Brain microvascular endothelial cell (primary cell): Measurements from ENCODE around the gene BTBD6.

Source experiments
- DNase-seq: peaks from one replicate; pipeline ENCODE4 v3.0.0-alpha.2; 2020
- H3K27ac ChIP-seq: fragments of 250-450 bp; sonication (Bioruptor Pico); 2 replicates; pipeline ENCODE4 v1.5.1; 2020; ENCODE audit warnings: mild to moderate bottlenecking, moderate library complexity
- H3K27me3 ChIP-seq: fragments of 250-450 bp; sonication (Bioruptor Pico); replicated peaks from 2 replicates; pipeline ENCODE4 v1.5.1; 2020; ENCODE audit warnings: mild to moderate bottlenecking
- H3K36me3 ChIP-seq: fragments of 250-450 bp; sonication (Bioruptor Pico); replicated peaks from 2 replicates; pipeline ENCODE4 v1.5.1; 2020; ENCODE audit warnings: mild to moderate bottlenecking
- H3K4me3 ChIP-seq: 2 replicates; pipeline ENCODE4 v1.5.1; 2011; ENCODE audit warnings: low read depth, mild to moderate bottlenecking, control low read depth, low read length, moderate library complexity
- CTCF ChIP-seq: IDR thresholded peaks from 2 replicates; pipeline ENCODE4 v1.5.1; 2011; ENCODE audit warnings: low read depth, mild to moderate bottlenecking, moderate library complexity, low read length, control low read depth, inconsistent platforms; ENCODE audit errors: missing control alignments
- in situ Hi-C: cut with HindIII; loops from 2 replicates; pipeline ENCODE4 v1.10.0; 2017; ENCODE audit warnings: low sequenced_read_pairs, low pct_ligation_motif_present

The BTBD6 gene

GRCh38 chr14:105267820-105268548, 19.7 kb downstream of the BTBD6 start:
- DNase-seq = no peak
- no peaks in the 10 kb centered on the region for H3K36me3 ChIP-seq
- in situ Hi-C loops = no loop called here
- H3K4me3 ChIP-seq = no peak overlapping the region
- no peaks in the 10 kb centered on the region for H3K27me3 ChIP-seq
- TF ChIP-seq CTCF = no peak
- no peak overlapping the region for H3K27ac ChIP-seq

- Histone ChIP-seq H3K4me3 (no peak overlapping the region), H3K36me3 (no peaks in the 10 kb centered on the region), H3K27me3 (no peaks in the 10 kb centered on the region), H3K27ac (no peak overlapping the region)
- no peak for DNase-seq
- in situ Hi-C loops = no loop called here
- TF ChIP-seq CTCF = no peak
These were observed 20.5 kb downstream of the BTBD6 start for GRCh38 chr14:105268736-105269354.

GRCh38 chr14:105269405-105269804, 21.1 kb downstream of the BTBD6 start:
- no peaks in the 10 kb centered on the region for H3K36me3 ChIP-seq
- no peaks in the 10 kb centered on the region for H3K27me3 ChIP-seq
- H3K27ac ChIP-seq = no peak overlapping the region
- in situ Hi-C loops = no loop called here
- no peak for TF ChIP-seq CTCF
- no peak for DNase-seq
- H3K4me3 ChIP-seq = no peak overlapping the region

GRCh38 chr14:105271224-105271890, 23.0 kb downstream of the BTBD6 start:
- Histone ChIP-seq H3K27me3 (no peaks in the 10 kb centered on the region), H3K4me3 (no peak overlapping the region), H3K27ac (no peak overlapping the region), H3K36me3 (no peaks in the 10 kb centered on the region)
- TF ChIP-seq CTCF = no peak
- DNase-seq = no peak
- in situ Hi-C loops = no loop called here

GRCh38 chr14:105272623-105273022, 24.3 kb downstream of the BTBD6 start:
- Histone ChIP-seq H3K4me3 (no peak overlapping the region), H3K27ac (no peak overlapping the region), H3K36me3 (no peaks in the 10 kb centered on the region), H3K27me3 (no peaks in the 10 kb centered on the region)
- TF ChIP-seq CTCF = no peak
- in situ Hi-C loops = no loop called here
- DNase-seq = no peak
